Astrocyte (in vitro differentiated cells and primary cell): ENCODE measurements around the gene PSME4. TPM values are rescaled to one million over a fixed set of nuclear protein-coding genes. Genes with fewer than 3 reads are reported as not detected.

ENCODE experiments used
- DNase-seq: peaks from one replicate; pipeline ENCODE4 v3.0.0-alpha.2; 2010; ENCODE audit warnings: low read depth
- FAIRE-seq: peaks from 2 replicates; lab custom pipeline; 2011; peaks lifted over from hg19 to GRCh38; lab: Jason Lieb, UNC
- H2AFZ ChIP-seq: 2 replicates; pipeline ENCODE4 v1.6.0; 2012; ENCODE audit warnings: low read depth, low read length, inconsistent platforms
- H3K27ac ChIP-seq: 2 replicates; pipeline ENCODE4 v1.5.1; 2011; ENCODE audit warnings: low read depth, low read length, inconsistent platforms
- H3K27me3 ChIP-seq: 2 replicates; pipeline ENCODE4 v1.6.0; 2011; ENCODE audit warnings: low read length, inconsistent platforms; ENCODE audit not compliant: insufficient read depth
- H3K36me3 ChIP-seq: 2 replicates; pipeline ENCODE4 v1.5.1; 2011; ENCODE audit warnings: low read length, inconsistent platforms; ENCODE audit not compliant: insufficient read depth
- H3K4me1 ChIP-seq: 2 replicates; pipeline ENCODE4 v1.5.1; 2011; ENCODE audit warnings: low read length, inconsistent platforms; ENCODE audit not compliant: insufficient read depth
- H3K4me2 ChIP-seq: 2 replicates; pipeline ENCODE4 v1.6.0; 2012; ENCODE audit warnings: low read length, inconsistent platforms
- H3K4me3 ChIP-seq: 2 replicates; pipeline ENCODE4 v1.5.1; 2011; ENCODE audit warnings: low read depth, mild to moderate bottlenecking, low read length, inconsistent platforms; ENCODE audit not compliant: insufficient read depth
- H3K79me2 ChIP-seq: 2 replicates; pipeline ENCODE4 v1.6.0; 2012; ENCODE audit warnings: mild to moderate bottlenecking, low read length, inconsistent platforms; ENCODE audit not compliant: insufficient read depth
- H3K9ac ChIP-seq: 2 replicates; pipeline ENCODE4 v1.6.0; 2012; ENCODE audit warnings: mild to moderate bottlenecking, low read length, inconsistent platforms
- H3K9me3 ChIP-seq: 2 replicates; pipeline ENCODE4 v1.5.1; 2012; ENCODE audit warnings: low read depth, mild to moderate bottlenecking, low read length, inconsistent platforms; ENCODE audit not compliant: insufficient read depth
- H4K20me1 ChIP-seq: 2 replicates; pipeline ENCODE4 v1.6.0; 2012; ENCODE audit warnings: low read length, inconsistent platforms; ENCODE audit not compliant: insufficient read depth
- H3K27ac Mint-ChIP-seq: one replicate; pipeline ENCODE4 v1.8.0; 2021; ENCODE audit warnings: mild to moderate bottlenecking, mixed read lengths; ENCODE audit not compliant: unreplicated experiment
- H3K27me3 Mint-ChIP-seq: one replicate; pipeline ENCODE4 v1.8.0; 2021; ENCODE audit warnings: low read depth, mixed read lengths; ENCODE audit not compliant: unreplicated experiment
- H3K36me3 Mint-ChIP-seq: one replicate; pipeline ENCODE4 v1.8.0; 2021; ENCODE audit warnings: low read depth, mixed read lengths; ENCODE audit not compliant: unreplicated experiment
- H3K4me1 Mint-ChIP-seq: one replicate; pipeline ENCODE4 v1.8.0; 2021; ENCODE audit warnings: low read depth, mixed read lengths; ENCODE audit not compliant: unreplicated experiment
- H3K4me3 Mint-ChIP-seq: one replicate; pipeline ENCODE4 v1.8.0; 2021; ENCODE audit warnings: mild to moderate bottlenecking, moderate library complexity, mixed read lengths; ENCODE audit not compliant: unreplicated experiment
- H3K9me3 Mint-ChIP-seq: one replicate; pipeline ENCODE4 v1.8.0; 2021; ENCODE audit warnings: mild to moderate bottlenecking, mixed read lengths; ENCODE audit not compliant: unreplicated experiment
- EZH2 ChIP-seq: IDR thresholded peaks from 2 replicates; pipeline ENCODE4 v1.6.1; 2012; ENCODE audit warnings: mild to moderate bottlenecking, low read length, inconsistent platforms; ENCODE audit not compliant: insufficient read depth
- total RNA-seq: library from RNA; stranded (reverse); gene quantifications from 2 replicates; pipeline ENCODE4 v1.2.1, GENCODE V29; 2021
- TF ChIP-seq, protein P1 (sequence below): IDR thresholded peaks from 2 replicates; pipeline ENCODE4 v1.5.1; 2011; ENCODE audit warnings: low read depth, mild to moderate bottlenecking, inconsistent platforms, low read length, moderate library complexity; ENCODE audit not compliant: insufficient read depth

PSME4 gene
- total RNA-seq, 1 donor from 2014 or later: 110 TPM

DNA sequence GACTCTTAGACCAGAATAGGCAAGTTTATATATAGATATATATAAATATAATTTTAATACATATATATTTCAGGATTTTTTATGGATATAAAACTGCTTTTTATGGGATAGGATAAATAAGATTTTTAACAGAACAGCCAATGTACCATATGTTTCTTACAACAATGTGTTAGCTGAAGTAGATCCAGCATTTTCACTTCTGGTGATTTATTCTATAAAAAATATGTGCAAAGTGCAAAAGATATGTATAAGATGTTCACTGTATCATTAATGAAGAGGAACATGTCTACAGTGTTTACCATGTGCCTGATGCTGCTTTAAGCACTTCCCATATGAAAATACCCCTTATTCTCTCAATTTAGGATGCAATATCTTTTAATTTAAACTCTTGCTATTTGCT lies 88.8 kb downstream of the PSME4 start:
- H3K79me2 ChIP-seq: peaks cover 9% of the 10 kb centered on the region
- no peak overlapping the region for H2AFZ ChIP-seq
- Mint-ChIP-seq H3K9me3 (no peaks in the 10 kb centered on the region), H3K4me3 (no peak overlapping the region), H3K27ac (no peak overlapping the region), H3K36me3 (peaks cover 25% of the 10 kb centered on the region), H3K27me3 (no peaks in the 10 kb centered on the region), H3K4me1 (peaks cover 5% of the 10 kb centered on the region)
- TF ChIP-seq, protein P1, sequence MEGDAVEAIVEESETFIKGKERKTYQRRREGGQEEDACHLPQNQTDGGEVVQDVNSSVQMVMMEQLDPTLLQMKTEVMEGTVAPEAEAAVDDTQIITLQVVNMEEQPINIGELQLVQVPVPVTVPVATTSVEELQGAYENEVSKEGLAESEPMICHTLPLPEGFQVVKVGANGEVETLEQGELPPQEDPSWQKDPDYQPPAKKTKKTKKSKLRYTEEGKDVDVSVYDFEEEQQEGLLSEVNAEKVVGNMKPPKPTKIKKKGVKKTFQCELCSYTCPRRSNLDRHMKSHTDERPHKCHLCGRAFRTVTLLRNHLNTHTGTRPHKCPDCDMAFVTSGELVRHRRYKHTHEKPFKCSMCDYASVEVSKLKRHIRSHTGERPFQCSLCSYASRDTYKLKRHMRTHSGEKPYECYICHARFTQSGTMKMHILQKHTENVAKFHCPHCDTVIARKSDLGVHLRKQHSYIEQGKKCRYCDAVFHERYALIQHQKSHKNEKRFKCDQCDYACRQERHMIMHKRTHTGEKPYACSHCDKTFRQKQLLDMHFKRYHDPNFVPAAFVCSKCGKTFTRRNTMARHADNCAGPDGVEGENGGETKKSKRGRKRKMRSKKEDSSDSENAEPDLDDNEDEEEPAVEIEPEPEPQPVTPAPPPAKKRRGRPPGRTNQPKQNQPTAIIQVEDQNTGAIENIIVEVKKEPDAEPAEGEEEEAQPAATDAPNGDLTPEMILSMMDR: no peak
- TF ChIP-seq EZH2: no peak
- H3K9ac ChIP-seq: no peak overlapping the region
- H3K27ac ChIP-seq: no peak overlapping the region
- no peaks in the 10 kb centered on the region for H3K27me3 ChIP-seq
- H3K36me3 ChIP-seq: peaks cover 55% of the 10 kb centered on the region
- peaks cover 12% of the 10 kb centered on the region for H3K4me1 ChIP-seq
- DNase-seq (no peak), FAIRE-seq (no peak)
- peaks cover 17% of the 10 kb centered on the region for H4K20me1 ChIP-seq
- H3K9me3 ChIP-seq: no peaks in the 10 kb centered on the region
- no peak overlapping the region for H3K4me2 ChIP-seq
- H3K4me3 ChIP-seq: no peak overlapping the region

DNA sequence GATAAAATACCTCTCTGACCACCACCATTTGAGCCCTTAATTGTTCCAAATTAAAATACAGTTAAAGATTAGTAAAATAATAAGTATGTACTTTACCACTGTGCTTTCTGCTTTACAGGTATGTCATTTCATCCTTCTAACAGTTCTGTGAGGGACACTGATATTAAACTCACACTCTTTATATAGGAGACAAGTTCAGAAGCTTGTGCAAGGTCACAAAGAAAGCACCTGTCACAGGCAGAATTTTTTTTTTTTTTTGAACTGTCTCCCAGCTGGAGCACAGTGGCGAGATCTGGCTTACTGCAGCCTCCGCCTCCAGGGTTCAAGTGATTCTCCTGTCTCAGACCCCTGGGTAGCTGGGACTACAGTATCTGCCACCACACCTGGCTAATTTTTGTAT lies 89.4 kb downstream of the PSME4 start:
- Histone ChIP-seq H3K27me3 (no peaks in the 10 kb centered on the region), H3K9ac (no peak overlapping the region), H4K20me1 (peaks cover 17% of the 10 kb centered on the region), H3K9me3 (no peaks in the 10 kb centered on the region), H3K4me3 (no peak overlapping the region), H3K36me3 (peaks cover 49% of the 10 kb centered on the region), H2AFZ (no peak overlapping the region), H3K4me1 (peaks cover 12% of the 10 kb centered on the region), H3K79me2 (peaks cover 9% of the 10 kb centered on the region), H3K27ac (peak overlapping the region; percentile 8), H3K4me2 (no peak overlapping the region)
- Mint-ChIP-seq H3K4me1 (peaks cover 5% of the 10 kb centered on the region), H3K27ac (no peak overlapping the region), H3K9me3 (no peaks in the 10 kb centered on the region), H3K27me3 (no peaks in the 10 kb centered on the region), H3K36me3 (peaks cover 20% of the 10 kb centered on the region), H3K4me3 (no peak overlapping the region)
- no peak for TF ChIP-seq EZH2
- TF ChIP-seq, protein P1: no peak
- no peak for DNase-seq
- no peak for FAIRE-seq

DNA sequence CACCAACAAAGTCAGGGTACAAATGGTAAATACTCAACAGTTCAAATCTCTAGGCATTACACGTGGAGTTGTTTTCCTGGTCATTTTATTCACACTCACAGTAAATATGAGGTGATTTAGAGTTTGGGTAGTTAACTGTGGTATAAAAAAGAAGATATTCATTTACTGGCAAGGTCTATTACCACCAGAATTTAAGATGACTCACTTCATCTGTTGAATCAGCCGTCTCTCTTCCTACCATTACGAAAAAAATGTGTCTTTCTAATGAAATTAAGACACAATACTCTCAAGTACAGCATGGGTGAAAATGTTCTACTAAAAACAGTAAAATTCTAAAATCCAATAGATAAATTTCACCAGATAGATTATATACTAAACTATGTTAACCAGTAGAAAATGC lies 90.0 kb downstream of the PSME4 start:
- FAIRE-seq: no peak

More for the DNA sequence above, 90.0 kb downstream of the PSME4 start:
- peak; percentile 81 for DNase-seq
- Mint-ChIP-seq H3K27me3 (no peaks in the 10 kb centered on the region), H3K4me3 (no peak overlapping the region), H3K9me3 (no peaks in the 10 kb centered on the region), H3K4me1 (peaks cover 5% of the 10 kb centered on the region), H3K27ac (peak overlapping the region; percentile 62), H3K36me3 (peaks cover 15% of the 10 kb centered on the region)
- H3K79me2 ChIP-seq: peaks cover 12% of the 10 kb centered on the region
- no peaks in the 10 kb centered on the region for H3K27me3 ChIP-seq
- TF ChIP-seq, protein P1: no peak
- no peak for TF ChIP-seq EZH2
- peaks cover 52% of the 10 kb centered on the region for H3K36me3 ChIP-seq
- no peak overlapping the region for H2AFZ ChIP-seq
- H3K9ac ChIP-seq: no peak overlapping the region
- no peak overlapping the region for H3K4me3 ChIP-seq
- peak overlapping the region; percentile 3 for H3K4me2 ChIP-seq
- H4K20me1 ChIP-seq: peaks cover 17% of the 10 kb centered on the region
- H3K27ac ChIP-seq: peak overlapping the region; percentile 8
- H3K9me3 ChIP-seq: no peaks in the 10 kb centered on the region
- peaks cover 12% of the 10 kb centered on the region for H3K4me1 ChIP-seq
